B cell (primary cell): ENCODE measurements around the gene MEIS2. TPM values are rescaled to one million over a fixed set of nuclear protein-coding genes. Genes with fewer than 3 reads are reported as not detected.

ENCODE experiments used
- ATAC-seq: fragments of 200-7000 bp; cut with Tn5 transposase; one replicate; pipeline ENCODE4 v1.10.0; 2021; ENCODE audit warnings: low read depth, mild to moderate bottlenecking, moderate number of reproducible peaks, moderate library complexity
- CTCF ChIA-PET: fragments of 350-600 bp; sonication (Branson Sonifier 250); formaldehyde crosslinking; loops from one replicate; lab custom pipeline; 2021; ENCODE audit warnings: antibody characterized with exemption, inconsistent platforms; lab: Charles Lee
- POLR2A ChIA-PET: fragments of 350-600 bp; sonication (Branson Sonifier 250); formaldehyde crosslinking; loops from one replicate; lab custom pipeline; 2021; ENCODE audit warnings: antibody characterized with exemption; lab: Charles Lee
- DNase-seq: peaks from one replicate; pipeline ENCODE4 v3.0.0; 2013
- H2AFZ ChIP-seq: 2 replicates; pipeline ENCODE4 v1.6.1; 2012; ENCODE audit warnings: mild to moderate bottlenecking, low read depth, low read length; ENCODE audit not compliant: insufficient read depth, poor library complexity, severe bottlenecking
- H3K27ac ChIP-seq, 2 donors: 1 replicate in 1 of 2; 2 replicates in 1 of 2; pipeline ENCODE4 v1.5.1; 2012 to 2013; ENCODE audit warnings: low read length in 2 of 2, mild to moderate bottlenecking in 2 of 2, moderate library complexity in 1 of 2
- H3K27me3 ChIP-seq, 4 experiments: fragments of 200-600 bp in 1 of 4; sonication (generic) in 1 of 4; replicated peaks in 1 of 4; 1 replicate in 2 of 4; 2 replicates in 2 of 4; pipeline versions ENCODE4 v1.6.1 to v1.7.0; 2013 to 2016; ENCODE audit warnings: low read length in 3 of 4, mild to moderate bottlenecking in 2 of 4, mixed read lengths in 1 of 4, moderate library complexity in 1 of 4; ENCODE audit not compliant: insufficient read depth in 4 of 4, control insufficient read depth in 3 of 4; ENCODE audit errors: control extremely low read depth in 1 of 4
- H3K36me3 ChIP-seq, 2 experiments: replicated peaks in 1 of 2; 1 replicate in 1 of 2; 2 replicates in 1 of 2; pipeline versions ENCODE4 v1.6.1 to v1.7.1; 2013; ENCODE audit warnings: low read length in 1 of 2; ENCODE audit not compliant: insufficient read depth in 2 of 2, control insufficient read depth in 1 of 2; ENCODE audit errors: control extremely low read depth in 1 of 2, extremely low read depth in 1 of 2
- H3K4me1 ChIP-seq, 2 donors: fragments of 200-600 bp in 1 of 2; sonication (generic) in 1 of 2; 1 replicate in 1 of 2; 2 replicates in 1 of 2; pipeline versions ENCODE4 v1.5.1 to v1.6.1; 2013 to 2017; ENCODE audit warnings: low read length in 2 of 2; ENCODE audit not compliant: control insufficient read depth in 2 of 2, insufficient read depth in 2 of 2
- H3K4me2 ChIP-seq: replicated peaks from 2 replicates; pipeline ENCODE3; 2012; ENCODE audit warnings: mild to moderate bottlenecking, low read depth, low read length; ENCODE audit not compliant: poor library complexity, severe bottlenecking
- H3K4me3 ChIP-seq, 5 experiments: fragments of 200-600 bp in 1 of 5; sonication (generic) in 1 of 5; 1 replicate in 3 of 5; 2 replicates in 2 of 5; pipeline versions ENCODE4 v1.5.1 to v1.7.0; 2011 to 2016; ENCODE audit warnings: low read length in 4 of 5, mild to moderate bottlenecking in 4 of 5, low read depth in 2 of 5, control low read depth in 1 of 5, moderate library complexity in 1 of 5; ENCODE audit not compliant: insufficient read depth in 1 of 5; ENCODE audit errors: control extremely low read depth in 1 of 5, extremely low read depth in 1 of 5
- H3K79me2 ChIP-seq: fragments of 200-600 bp; sonication (generic); one replicate; pipeline ENCODE4 v1.6.0; 2016; ENCODE audit warnings: low read length; ENCODE audit not compliant: control insufficient read depth, insufficient read depth
- H3K9ac ChIP-seq: fragments of 200-600 bp; sonication (generic); 2 replicates; pipeline ENCODE4 v1.6.1; 2017; ENCODE audit warnings: mild to moderate bottlenecking, low read length, moderate library complexity
- H3K9me3 ChIP-seq, 3 donors: one replicate each; pipeline versions ENCODE4 v1.6.1 to v1.7.1; 2013; ENCODE audit warnings: low read length in 2 of 3; ENCODE audit not compliant: control insufficient read depth in 2 of 3, insufficient read depth in 1 of 3; ENCODE audit errors: control extremely low read depth in 1 of 3
- H4K20me1 ChIP-seq: 2 replicates; pipeline ENCODE4 v1.6.0; 2012; ENCODE audit warnings: mild to moderate bottlenecking, low read length; ENCODE audit not compliant: insufficient read depth, control insufficient read depth, poor library complexity, severe bottlenecking
- H3K27ac Mint-ChIP-seq: one replicate; pipeline ENCODE4 v1.8.0; 2021; ENCODE audit warnings: mixed read lengths
- H3K27me3 Mint-ChIP-seq: one replicate; pipeline ENCODE4 v1.8.0; 2021; ENCODE audit warnings: mixed read lengths
- H3K4me1 Mint-ChIP-seq: one replicate; pipeline ENCODE4 v1.8.0; 2021; ENCODE audit warnings: mixed read lengths
- H3K4me3 Mint-ChIP-seq: one replicate; pipeline ENCODE4 v1.8.0; 2021; ENCODE audit warnings: mixed read lengths
- H3K9me3 Mint-ChIP-seq: one replicate; pipeline ENCODE4 v1.8.0; 2022; ENCODE audit warnings: mixed read lengths; ENCODE audit not compliant: insufficient read depth
- CTCF ChIP-seq: fragments of 200-600 bp; IDR thresholded peaks from one replicate; pipeline ENCODE4 v1.8.0; 2022; ENCODE audit warnings: antibody characterized with exemption, mild to moderate bottlenecking
- EZH2 ChIP-seq: IDR thresholded peaks from 2 replicates; pipeline ENCODE4 v1.6.1; 2012; ENCODE audit warnings: borderline replicate concordance, low read depth, mild to moderate bottlenecking, moderate library complexity, low read length; ENCODE audit not compliant: insufficient read depth, poor library complexity, severe bottlenecking
- WGBS: methylation state at CpG from one replicate; pipeline ENCODE4 v1.1.5; 2013; ENCODE audit warnings: missing lambda C conversion rate; ENCODE audit not compliant: insufficient coverage; 5-methylcytosine and 5-hydroxymethylcytosine counted together
- intact Hi-C: fragments of 100-400 bp; cut with micrococcal nuclease; formaldehyde crosslinking; loops from one replicate; pipeline ENCODE4 v1.10.0; 2022
- polyA plus RNA-seq: library from polyadenylated mRNA; depleted of rRNA; stranded (reverse); fragments of >200 nt; gene quantifications from 2 replicates; pipeline ENCODE4 v1.2.3, GENCODE V29; 2012
- total RNA-seq, 2 donors: library from RNA; stranded (reverse); fragments of 120-200 nt in 1 of 2; gene quantifications; 1 replicate in 1 of 2; 2 replicates in 1 of 2; pipeline versions ENCODE4 v1.2.3 to v1.2.4, GENCODE V29; 2013 to 2022

Gene MEIS2
- total and polyA plus RNA-seq, 2 donors (not counting 1 experiment from before 2014, with no cell fraction given) = 0.22 TPM; not detected in 1

GRCh38 chr15:37142371-37142770 lies 42.0 kb upstream of the MEIS2 start:
- H3K9ac ChIP-seq = no peak overlapping the region
- H3K27me3 Mint-ChIP-seq = no peaks in the 10 kb centered on the region
- no peak overlapping the region for H3K4me3 Mint-ChIP-seq
- no peaks in the 10 kb centered on the region for H3K9me3 ChIP-seq
- ATAC-seq = no peak
- H3K4me1 ChIP-seq = no peaks in the 10 kb centered on the region
- POLR2A ChIA-PET = no interaction called here
- H3K4me3 ChIP-seq = no peak overlapping the region
- no peak for TF ChIP-seq CTCF
- TF ChIP-seq EZH2 = no peak
- H4K20me1 ChIP-seq = no peaks in the 10 kb centered on the region
- no peak overlapping the region for H3K4me2 ChIP-seq
- H3K9me3 Mint-ChIP-seq = no peaks in the 10 kb centered on the region
- no peak overlapping the region for H3K27ac ChIP-seq
- CTCF ChIA-PET = interaction anchor here (1.7 kb wide), 1 partner anchor 10 kb away, joined by 3 read pairs; no protein-coding TSS in a partner anchor
- H3K27ac Mint-ChIP-seq = no peak overlapping the region
- H3K79me2 ChIP-seq = no peaks in the 10 kb centered on the region
- H3K4me1 Mint-ChIP-seq = no peaks in the 10 kb centered on the region
- no peak overlapping the region for H2AFZ ChIP-seq
- intact Hi-C loops = no loop called here
- DNase-seq = no peak
- H3K36me3 ChIP-seq = no peaks in the 10 kb centered on the region
- peaks cover 0 to 2% (median 0%) of the 10 kb centered on the region in 4 experiments for H3K27me3 ChIP-seq

- peaks cover 0 to 2% (median 0%) of the 10 kb centered on the region in 4 experiments for H3K27me3 ChIP-seq
- H3K4me1 ChIP-seq = no peaks in the 10 kb centered on the region
- no peaks in the 10 kb centered on the region for H3K79me2 ChIP-seq
- Mint-ChIP-seq H3K4me3 (no peak overlapping the region), H3K27me3 (no peaks in the 10 kb centered on the region), H3K4me1 (no peaks in the 10 kb centered on the region), H3K9me3 (no peaks in the 10 kb centered on the region), H3K27ac (no peak overlapping the region)
- WGBS = no CpG with 5 or more reads among the region's 3 CpGs
- no peak for TF ChIP-seq CTCF
- TF ChIP-seq EZH2 = no peak
- H3K36me3 ChIP-seq = no peaks in the 10 kb centered on the region
- no peak overlapping the region for H2AFZ ChIP-seq
- CTCF ChIA-PET = interaction anchor here (1.0 to 1.7 kb wide), 2 partner anchors 8 to 9 kb away, joined by 3 read pairs; no protein-coding TSS in a partner anchor
- intact Hi-C loops = no loop called here
- ATAC-seq (no peak), DNase-seq (no peak)
- no peak overlapping the region for H3K9ac ChIP-seq
- no peaks in the 10 kb centered on the region for H4K20me1 ChIP-seq
- no peak overlapping the region for H3K4me3 ChIP-seq
- no peaks in the 10 kb centered on the region for H3K9me3 ChIP-seq
- no peak overlapping the region for H3K27ac ChIP-seq
- no peak overlapping the region for H3K4me2 ChIP-seq
- POLR2A ChIA-PET = no interaction called here
These were observed 40.2 kb upstream of the MEIS2 start for GRCh38 chr15:37140531-37141058.
